Fibroblast of lung (primary cell): ENCODE results near the gene SEMA6A. TPM values are rescaled to one million over a fixed set of nuclear protein-coding genes. Genes with fewer than 3 reads are reported as not detected.

ENCODE experiments used
- DNase-seq, 2 donors: peaks; one replicate each; pipeline versions ENCODE4 v3.0.0 to v3.0.0-alpha.2; 2010; ENCODE audit warnings: low read depth in 2 of 2
- H2AFZ ChIP-seq: 2 replicates; pipeline ENCODE4 v1.5.1; 2012; ENCODE audit warnings: low read length, control low read depth, inconsistent platforms
- H3K27ac ChIP-seq: 2 replicates; pipeline ENCODE4 v1.5.1; 2011; ENCODE audit warnings: low read length, control low read depth; ENCODE audit not compliant: insufficient read depth
- H3K27me3 ChIP-seq: 2 replicates; pipeline ENCODE4 v1.5.1; 2011; ENCODE audit warnings: mild to moderate bottlenecking, low read length; ENCODE audit not compliant: control insufficient read depth, insufficient read depth
- H3K36me3 ChIP-seq: 2 replicates; pipeline ENCODE4 v1.5.1; 2011; ENCODE audit warnings: low read length; ENCODE audit not compliant: control insufficient read depth, insufficient read depth
- H3K4me1 ChIP-seq: 2 replicates; pipeline ENCODE4 v1.5.1; 2011; ENCODE audit warnings: low read length; ENCODE audit not compliant: control insufficient read depth, insufficient read depth; ENCODE audit errors: extremely low read depth
- H3K4me2 ChIP-seq: 2 replicates; pipeline ENCODE4 v1.5.1; 2011; ENCODE audit warnings: low read length, control low read depth; ENCODE audit not compliant: insufficient read depth; ENCODE audit errors: extremely low read depth
- H3K4me3 ChIP-seq, 4 experiments: fragments of 200-600 bp in 1 of 4; sonication (generic) in 1 of 4; replicated peaks in 1 of 4; 2 replicates each; pipeline ENCODE4 v1.5.1; 2011 to 2016; ENCODE audit warnings: low read length in 4 of 4, low read depth in 3 of 4, mild to moderate bottlenecking in 3 of 4, control low read depth in 2 of 4, inconsistent platforms in 1 of 4, mixed read lengths in 1 of 4; ENCODE audit not compliant: insufficient read depth in 1 of 4; ENCODE audit errors: control extremely low read depth in 1 of 4
- H3K79me2 ChIP-seq: 2 replicates; pipeline ENCODE4 v1.5.1; 2012; ENCODE audit warnings: mild to moderate bottlenecking, low read length, inconsistent platforms; ENCODE audit not compliant: control insufficient read depth, insufficient read depth
- H3K9ac ChIP-seq: 2 replicates; pipeline ENCODE4 v1.5.1; 2011; ENCODE audit warnings: mild to moderate bottlenecking, low read length, control low read depth; ENCODE audit not compliant: insufficient read depth
- H3K9me3 ChIP-seq: 2 replicates; pipeline ENCODE4 v1.5.1; 2012; ENCODE audit warnings: low read depth, low read length; ENCODE audit not compliant: control insufficient read depth, insufficient read depth
- H4K20me1 ChIP-seq: 2 replicates; pipeline ENCODE4 v1.5.1; 2011; ENCODE audit warnings: low read length; ENCODE audit not compliant: control insufficient read depth, insufficient read depth; ENCODE audit errors: extremely low read depth
- EZH2 ChIP-seq: IDR thresholded peaks from 2 replicates; pipeline ENCODE4 v1.5.1; 2012; ENCODE audit warnings: low read length, control low read depth, mild to moderate bottlenecking; ENCODE audit errors: missing control alignments
- polyA plus RNA-seq, 2 donors: library from polyadenylated mRNA; depleted of rRNA in 1 of 2; stranded (reverse) in 1 of 2; unstranded in 1 of 2; fragments of >200 nt; gene quantifications; 2 replicates each; pipeline ENCODE4 v1.2.1, GENCODE V29; 2011 to 2012; ENCODE audit warnings: missing spikeins in 1 of 2
- total RNA-seq: library from RNA; depleted of rRNA; stranded (reverse); fragments of >200 nt; gene quantifications from 2 replicates; pipeline ENCODE4 v1.2.1, GENCODE V29; 2014
- TF ChIP-seq, protein P1 (sequence below), 2 donors: IDR thresholded peaks in 1 of 2; conservative IDR thresholded peaks in 1 of 2; 1 replicate in 1 of 2; 2 replicates in 1 of 2; pipeline ENCODE4 v1.5.1; 2011 to 2012; ENCODE audit warnings: low read length in 2 of 2, control low read depth in 1 of 2, inconsistent platforms in 1 of 2, low read depth in 1 of 2, mild to moderate bottlenecking in 1 of 2

SEMA6A gene
- total and polyA plus RNA-seq, 2 donors (not counting 1 experiment from before 2014, with no cell fraction given) = 0.17 to 0.22 TPM

DNA sequence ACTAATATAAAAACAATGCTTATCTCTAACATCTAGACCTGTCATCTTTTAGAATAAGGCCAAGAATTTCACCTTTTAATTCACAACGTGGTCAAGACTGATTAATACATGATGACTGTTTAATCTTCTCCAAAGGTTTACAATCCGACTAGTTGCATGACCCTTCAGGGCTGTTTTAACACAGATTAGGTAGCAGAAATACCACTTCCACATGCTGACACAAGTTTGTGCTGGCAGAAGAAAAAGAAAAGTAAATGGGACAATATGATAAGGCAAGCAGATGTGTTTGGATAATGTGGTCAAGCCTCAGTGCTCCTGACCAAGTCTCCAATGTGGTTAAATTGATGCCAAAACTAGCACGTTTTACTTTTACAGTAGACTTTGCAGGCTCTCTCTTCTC lies 31.1 kb downstream of the SEMA6A start:
- H4K20me1 ChIP-seq = no peaks in the 10 kb centered on the region
- H3K27ac ChIP-seq = no peak overlapping the region
- no peaks in the 10 kb centered on the region for H3K79me2 ChIP-seq
- H2AFZ ChIP-seq = no peak overlapping the region
- H3K36me3 ChIP-seq = no peaks in the 10 kb centered on the region
- no peaks in the 10 kb centered on the region for H3K4me1 ChIP-seq
- no peaks in the 10 kb centered on the region for H3K27me3 ChIP-seq
- H3K4me2 ChIP-seq = no peak overlapping the region
- H3K9ac ChIP-seq = no peak overlapping the region
- DNase-seq = peak; percentile 3 to 87
- no peaks in the 10 kb centered on the region for H3K9me3 ChIP-seq
- no peak overlapping the region for H3K4me3 ChIP-seq
- TF ChIP-seq, protein P1, sequence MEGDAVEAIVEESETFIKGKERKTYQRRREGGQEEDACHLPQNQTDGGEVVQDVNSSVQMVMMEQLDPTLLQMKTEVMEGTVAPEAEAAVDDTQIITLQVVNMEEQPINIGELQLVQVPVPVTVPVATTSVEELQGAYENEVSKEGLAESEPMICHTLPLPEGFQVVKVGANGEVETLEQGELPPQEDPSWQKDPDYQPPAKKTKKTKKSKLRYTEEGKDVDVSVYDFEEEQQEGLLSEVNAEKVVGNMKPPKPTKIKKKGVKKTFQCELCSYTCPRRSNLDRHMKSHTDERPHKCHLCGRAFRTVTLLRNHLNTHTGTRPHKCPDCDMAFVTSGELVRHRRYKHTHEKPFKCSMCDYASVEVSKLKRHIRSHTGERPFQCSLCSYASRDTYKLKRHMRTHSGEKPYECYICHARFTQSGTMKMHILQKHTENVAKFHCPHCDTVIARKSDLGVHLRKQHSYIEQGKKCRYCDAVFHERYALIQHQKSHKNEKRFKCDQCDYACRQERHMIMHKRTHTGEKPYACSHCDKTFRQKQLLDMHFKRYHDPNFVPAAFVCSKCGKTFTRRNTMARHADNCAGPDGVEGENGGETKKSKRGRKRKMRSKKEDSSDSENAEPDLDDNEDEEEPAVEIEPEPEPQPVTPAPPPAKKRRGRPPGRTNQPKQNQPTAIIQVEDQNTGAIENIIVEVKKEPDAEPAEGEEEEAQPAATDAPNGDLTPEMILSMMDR (conservative IDR thresholded peaks at IDR 0.05 in 1 of 2, IDR thresholded peaks at IDR 0.05 in 1 of 2; ENCODE audit: low read depth in 1 of 2, low read length in 2 of 2) = no peak
- no peak for TF ChIP-seq EZH2

DNA sequence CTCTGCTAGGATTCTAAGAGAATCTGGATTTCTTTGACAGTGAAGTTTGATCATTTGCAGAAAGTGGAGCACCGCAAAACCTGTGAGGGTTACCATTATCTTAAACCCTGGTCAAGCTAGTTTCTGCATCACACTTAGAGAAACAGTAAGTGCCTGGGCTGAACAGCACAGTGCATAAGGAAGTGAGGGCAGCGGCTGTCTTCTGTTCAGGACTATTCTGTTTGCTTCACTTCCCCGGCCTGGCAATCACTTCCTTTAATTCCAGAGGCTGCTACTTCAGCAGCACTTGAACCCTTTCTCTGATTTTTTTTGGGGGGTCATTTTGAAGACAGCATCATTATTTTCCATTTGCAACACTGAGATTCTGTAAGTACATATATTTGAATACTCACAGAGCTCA lies 32.0 kb downstream of the SEMA6A start:
- H2AFZ ChIP-seq = no peak overlapping the region
- TF ChIP-seq EZH2 = no peak
- TF ChIP-seq, protein P1 (conservative IDR thresholded peaks at IDR 0.05 in 1 of 2, IDR thresholded peaks at IDR 0.05 in 1 of 2; ENCODE audit: low read depth in 1 of 2, low read length in 2 of 2) = no peak
- H3K4me2 ChIP-seq = no peak overlapping the region
- no peaks in the 10 kb centered on the region for H3K4me1 ChIP-seq
- H3K27me3 ChIP-seq = no peaks in the 10 kb centered on the region
- no peak overlapping the region for H3K9ac ChIP-seq
- no peaks in the 10 kb centered on the region for H3K79me2 ChIP-seq
- H3K4me3 ChIP-seq = no peak overlapping the region
- H4K20me1 ChIP-seq = no peaks in the 10 kb centered on the region
- no peak for DNase-seq
- H3K27ac ChIP-seq = no peak overlapping the region
- no peaks in the 10 kb centered on the region for H3K36me3 ChIP-seq
- no peaks in the 10 kb centered on the region for H3K9me3 ChIP-seq

DNA sequence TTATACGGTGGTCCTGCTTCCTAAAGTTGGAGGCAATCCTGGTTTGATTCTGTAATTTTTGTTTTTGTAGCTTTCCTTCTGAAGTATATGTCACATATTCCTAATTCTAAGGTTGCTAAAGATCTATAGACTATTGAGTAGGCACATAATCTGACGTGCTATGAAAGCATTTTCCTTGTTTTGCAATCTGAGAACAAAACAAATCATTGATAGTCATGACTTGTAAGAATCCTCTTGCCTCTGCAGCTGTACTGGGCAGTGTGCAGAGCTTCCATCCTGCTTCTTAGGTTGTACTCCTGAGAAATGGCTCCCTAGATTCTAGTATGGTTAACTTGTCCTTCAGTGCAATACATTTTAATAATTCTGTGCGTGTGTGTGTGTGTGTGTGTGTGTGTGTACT lies 35.4 kb downstream of the SEMA6A start:
- H3K9me3 ChIP-seq = no peaks in the 10 kb centered on the region
- H3K27ac ChIP-seq = no peak overlapping the region
- H3K36me3 ChIP-seq = no peaks in the 10 kb centered on the region
- H3K9ac ChIP-seq = no peak overlapping the region
- no peak overlapping the region for H2AFZ ChIP-seq
- no peaks in the 10 kb centered on the region for H3K27me3 ChIP-seq
- DNase-seq = no peak
- H4K20me1 ChIP-seq = no peaks in the 10 kb centered on the region
- no peak for TF ChIP-seq EZH2
- TF ChIP-seq, protein P1 (conservative IDR thresholded peaks at IDR 0.05 in 1 of 2, IDR thresholded peaks at IDR 0.05 in 1 of 2; ENCODE audit: low read depth in 1 of 2, low read length in 2 of 2) = no peak
- no peak overlapping the region for H3K4me3 ChIP-seq
- H3K4me1 ChIP-seq = no peaks in the 10 kb centered on the region
- H3K79me2 ChIP-seq = no peaks in the 10 kb centered on the region
- H3K4me2 ChIP-seq = no peak overlapping the region
